Activated T-cell treated with anti-CD3 and anti-CD28 coated beads, Interleukin-2, amount 50 U/mL, for 1 hour (primary cell): ENCODE results near the gene FSHR.

Experiments
- DNase-seq: peaks from one replicate; pipeline ENCODE4 v3.0.0-alpha.2; 2020

The FSHR gene

GRCh38 chr2:48948400-48949125 lies 205.8 kb downstream of the FSHR start:
- DNase-seq = no peak

- no peak for DNase-seq
These were observed 207.8 kb downstream of the FSHR start for GRCh38 chr2:48946449-48947048.

- no peak for DNase-seq
These were observed 209.4 kb downstream of the FSHR start for GRCh38 chr2:48944956-48945355.

- no peak for DNase-seq
These were observed 210.9 kb downstream of the FSHR start for GRCh38 chr2:48943436-48943835.

- no peak for DNase-seq
These were observed 212.4 kb downstream of the FSHR start for GRCh38 chr2:48941908-48942307.

- DNase-seq = no peak
These were observed 212.9 kb downstream of the FSHR start for GRCh38 chr2:48941456-48941855.

- DNase-seq = no peak
These were observed 213.7 kb downstream of the FSHR start for GRCh38 chr2:48940606-48941005.

GRCh38 chr2:48939232-48939631 lies 215.1 kb downstream of the FSHR start:
- no peak for DNase-seq

GRCh38 chr2:48938231-48938630 lies 216.1 kb downstream of the FSHR start:
- no peak for DNase-seq

- no peak for DNase-seq
These were observed 219.5 kb downstream of the FSHR start for GRCh38 chr2:48934807-48935206.

- no peak for DNase-seq
These were observed 220.4 kb downstream of the FSHR start for GRCh38 chr2:48933828-48934497.

- no peak for DNase-seq
These were observed 221.6 kb downstream of the FSHR start for GRCh38 chr2:48932667-48933066.

GRCh38 chr2:48929571-48930301 lies 224.6 kb downstream of the FSHR start:
- no peak for DNase-seq

- no peak for DNase-seq
These were observed 227.0 kb downstream of the FSHR start for GRCh38 chr2:48927355-48927754.

- no peak for DNase-seq
These were observed 238.4 kb downstream of the FSHR start for GRCh38 chr2:48915884-48916283.

- DNase-seq = no peak
These were observed 239.1 kb downstream of the FSHR start for GRCh38 chr2:48915227-48915626.

- no peak for DNase-seq
These were observed 239.7 kb downstream of the FSHR start for GRCh38 chr2:48914477-48915089.
